ENCODE measurements around the gene DPRX. TPM values are rescaled to one million over a fixed set of nuclear protein-coding genes. Genes with fewer than 3 reads are reported as not detected.

DPRX gene
- total and polyA plus RNA-seq, 2 of the 13 experiments (the other 11 are each of a cell fraction or from before 2014, with no cell fraction given): not detected

DNA sequence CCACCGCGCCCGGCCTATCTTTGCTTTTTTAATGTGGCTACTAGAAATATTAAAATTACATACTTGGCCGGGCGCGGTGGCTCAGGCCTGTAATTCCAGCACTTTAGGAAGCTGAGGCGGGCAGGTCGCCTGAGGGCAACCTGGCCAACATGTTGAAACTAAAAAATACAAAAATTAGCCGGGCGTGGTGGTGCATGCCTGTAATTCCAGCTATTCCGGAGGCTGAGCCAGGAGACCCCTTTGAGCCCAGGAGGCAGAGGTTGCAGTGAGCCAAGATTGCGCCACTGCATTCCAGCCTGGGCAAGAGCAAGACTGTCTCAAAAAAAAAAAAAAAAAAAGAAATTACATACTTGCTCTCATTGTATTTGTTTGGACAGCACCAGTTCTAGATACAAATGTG, 34.8 kb upstream of the DPRX start (continued):
- TF ChIP-seq, protein P1, sequence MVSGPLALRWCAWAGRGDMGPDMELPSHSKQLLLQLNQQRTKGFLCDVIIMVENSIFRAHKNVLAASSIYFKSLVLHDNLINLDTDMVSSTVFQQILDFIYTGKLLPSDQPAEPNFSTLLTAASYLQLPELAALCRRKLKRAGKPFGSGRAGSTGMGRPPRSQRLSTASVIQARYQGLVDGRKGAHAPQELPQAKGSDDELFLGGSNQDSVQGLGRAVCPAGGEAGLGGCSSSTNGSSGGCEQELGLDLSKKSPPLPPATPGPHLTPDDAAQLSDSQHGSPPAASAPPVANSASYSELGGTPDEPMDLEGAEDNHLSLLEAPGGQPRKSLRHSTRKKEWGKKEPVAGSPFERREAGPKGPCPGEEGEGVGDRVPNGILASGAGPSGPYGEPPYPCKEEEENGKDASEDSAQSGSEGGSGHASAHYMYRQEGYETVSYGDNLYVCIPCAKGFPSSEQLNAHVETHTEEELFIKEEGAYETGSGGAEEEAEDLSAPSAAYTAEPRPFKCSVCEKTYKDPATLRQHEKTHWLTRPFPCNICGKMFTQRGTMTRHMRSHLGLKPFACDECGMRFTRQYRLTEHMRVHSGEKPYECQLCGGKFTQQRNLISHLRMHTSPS (CRISPR knock-in tag; IDR thresholded peaks at IDR 0.05; ENCODE audit: low read depth): no peak
- TF ChIP-seq U2AF1 (optimal IDR thresholded peaks at IDR 0.05; ENCODE audit: low read depth, low read length) (no peak), ZNF891 (CRISPR knock-in tag; IDR thresholded peaks at IDR 0.05) (no peak), CEBPB (IDR thresholded peaks at IDR 0.05; ENCODE audit: borderline replicate concordance, low read depth, low read length) (peak; percentile 76; the same call in 1 of the 2 replicates), KDM1A (CRISPR knock-in tag; IDR thresholded peaks at IDR 0.05) (0 out of 2 replicates have a peak, but pooled peaks have one; percentile 43), NFIC (IDR thresholded peaks at IDR 0.05; ENCODE audit: low read length) (no peak), JDP2 (CRISPR knock-in tag; IDR thresholded peaks at IDR 0.05; ENCODE audit: borderline replicate concordance) (no peak), TBX2 (CRISPR knock-in tag; IDR thresholded peaks at IDR 0.05; ENCODE audit: borderline replicate concordance) (no peak), SMYD3 (CRISPR knock-in tag; IDR thresholded peaks at IDR 0.05) (no peak)
- TF ChIP-seq, protein P2, sequence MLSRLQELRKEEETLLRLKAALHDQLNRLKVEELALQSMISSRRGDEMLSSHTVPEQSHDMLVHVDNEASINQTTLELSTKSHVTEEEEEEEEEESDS (CRISPR knock-in tag; IDR thresholded peaks at IDR 0.05; ENCODE audit: borderline replicate concordance): no peak
- TF ChIP-seq, protein P3, sequence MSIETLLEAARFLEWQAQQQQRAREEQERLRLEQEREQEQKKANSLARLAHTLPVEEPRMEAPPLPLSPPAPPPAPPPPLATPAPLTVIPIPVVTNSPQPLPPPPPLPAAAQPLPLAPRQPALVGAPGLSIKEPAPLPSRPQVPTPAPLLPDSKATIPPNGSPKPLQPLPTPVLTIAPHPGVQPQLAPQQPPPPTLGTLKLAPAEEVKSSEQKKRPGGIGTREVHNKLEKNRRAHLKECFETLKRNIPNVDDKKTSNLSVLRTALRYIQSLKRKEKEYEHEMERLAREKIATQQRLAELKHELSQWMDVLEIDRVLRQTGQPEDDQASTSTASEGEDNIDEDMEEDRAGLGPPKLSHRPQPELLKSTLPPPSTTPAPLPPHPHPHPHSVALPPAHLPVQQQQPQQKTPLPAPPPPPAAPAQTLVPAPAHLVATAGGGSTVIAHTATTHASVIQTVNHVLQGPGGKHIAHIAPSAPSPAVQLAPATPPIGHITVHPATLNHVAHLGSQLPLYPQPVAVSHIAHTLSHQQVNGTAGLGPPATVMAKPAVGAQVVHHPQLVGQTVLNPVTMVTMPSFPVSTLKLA (IDR thresholded peaks at IDR 0.05): no peak
- TF ChIP-seq, protein P4, sequence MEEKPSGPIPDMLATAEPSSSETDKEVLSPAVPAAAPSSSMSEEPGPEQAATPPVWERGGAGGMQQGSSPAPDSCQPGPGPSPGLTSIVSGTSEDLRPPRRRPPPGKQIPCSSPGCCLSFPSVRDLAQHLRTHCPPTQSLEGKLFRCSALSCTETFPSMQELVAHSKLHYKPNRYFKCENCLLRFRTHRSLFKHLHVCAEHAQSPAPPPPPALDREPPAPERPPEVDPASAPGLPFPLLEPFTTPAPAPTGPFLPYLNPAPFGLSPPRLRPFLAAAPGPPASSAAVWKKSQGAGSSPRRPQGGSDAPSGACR (CRISPR knock-in tag; IDR thresholded peaks at IDR 0.05): no peak
- TF ChIP-seq, protein P5, sequence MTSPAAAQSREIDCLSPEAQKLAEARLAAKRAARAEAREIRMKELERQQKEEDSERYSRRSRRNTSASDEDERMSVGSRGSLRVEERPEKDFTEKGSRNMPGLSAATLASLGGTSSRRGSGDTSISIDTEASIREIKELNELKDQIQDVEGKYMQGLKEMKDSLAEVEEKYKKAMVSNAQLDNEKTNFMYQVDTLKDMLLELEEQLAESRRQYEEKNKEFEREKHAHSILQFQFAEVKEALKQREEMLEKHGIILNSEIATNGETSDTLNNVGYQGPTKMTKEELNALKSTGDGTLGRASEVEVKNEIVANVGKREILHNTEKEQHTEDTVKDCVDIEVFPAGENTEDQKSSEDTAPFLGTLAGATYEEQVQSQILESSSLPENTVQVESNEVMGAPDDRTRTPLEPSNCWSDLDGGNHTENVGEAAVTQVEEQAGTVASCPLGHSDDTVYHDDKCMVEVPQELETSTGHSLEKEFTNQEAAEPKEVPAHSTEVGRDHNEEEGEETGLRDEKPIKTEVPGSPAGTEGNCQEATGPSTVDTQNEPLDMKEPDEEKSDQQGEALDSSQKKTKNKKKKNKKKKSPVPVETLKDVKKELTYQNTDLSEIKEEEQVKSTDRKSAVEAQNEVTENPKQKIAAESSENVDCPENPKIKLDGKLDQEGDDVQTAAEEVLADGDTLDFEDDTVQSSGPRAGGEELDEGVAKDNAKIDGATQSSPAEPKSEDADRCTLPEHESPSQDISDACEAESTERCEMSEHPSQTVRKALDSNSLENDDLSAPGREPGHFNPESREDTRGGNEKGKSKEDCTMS (CRISPR knock-in tag; conservative IDR thresholded peaks at IDR 0.05): no peak
- TF ChIP-seq, protein P6, sequence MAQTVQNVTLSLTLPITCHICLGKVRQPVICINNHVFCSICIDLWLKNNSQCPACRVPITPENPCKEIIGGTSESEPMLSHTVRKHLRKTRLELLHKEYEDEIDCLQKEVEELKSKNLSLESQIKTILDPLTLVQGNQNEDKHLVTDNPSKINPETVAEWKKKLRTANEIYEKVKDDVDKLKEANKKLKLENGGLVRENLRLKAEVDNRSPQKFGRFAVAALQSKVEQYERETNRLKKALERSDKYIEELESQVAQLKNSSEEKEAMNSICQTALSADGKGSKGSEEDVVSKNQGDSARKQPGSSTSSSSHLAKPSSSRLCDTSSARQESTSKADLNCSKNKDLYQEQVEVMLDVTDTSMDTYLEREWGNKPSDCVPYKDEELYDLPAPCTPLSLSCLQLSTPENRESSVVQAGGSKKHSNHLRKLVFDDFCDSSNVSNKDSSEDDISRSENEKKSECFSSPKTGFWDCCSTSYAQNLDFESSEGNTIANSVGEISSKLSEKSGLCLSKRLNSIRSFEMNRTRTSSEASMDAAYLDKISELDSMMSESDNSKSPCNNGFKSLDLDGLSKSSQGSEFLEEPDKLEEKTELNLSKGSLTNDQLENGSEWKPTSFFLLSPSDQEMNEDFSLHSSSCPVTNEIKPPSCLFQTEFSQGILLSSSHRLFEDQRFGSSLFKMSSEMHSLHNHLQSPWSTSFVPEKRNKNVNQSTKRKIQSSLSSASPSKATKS (CRISPR knock-in tag; IDR thresholded peaks at IDR 0.05): no peak
- TF ChIP-seq, protein P7, sequence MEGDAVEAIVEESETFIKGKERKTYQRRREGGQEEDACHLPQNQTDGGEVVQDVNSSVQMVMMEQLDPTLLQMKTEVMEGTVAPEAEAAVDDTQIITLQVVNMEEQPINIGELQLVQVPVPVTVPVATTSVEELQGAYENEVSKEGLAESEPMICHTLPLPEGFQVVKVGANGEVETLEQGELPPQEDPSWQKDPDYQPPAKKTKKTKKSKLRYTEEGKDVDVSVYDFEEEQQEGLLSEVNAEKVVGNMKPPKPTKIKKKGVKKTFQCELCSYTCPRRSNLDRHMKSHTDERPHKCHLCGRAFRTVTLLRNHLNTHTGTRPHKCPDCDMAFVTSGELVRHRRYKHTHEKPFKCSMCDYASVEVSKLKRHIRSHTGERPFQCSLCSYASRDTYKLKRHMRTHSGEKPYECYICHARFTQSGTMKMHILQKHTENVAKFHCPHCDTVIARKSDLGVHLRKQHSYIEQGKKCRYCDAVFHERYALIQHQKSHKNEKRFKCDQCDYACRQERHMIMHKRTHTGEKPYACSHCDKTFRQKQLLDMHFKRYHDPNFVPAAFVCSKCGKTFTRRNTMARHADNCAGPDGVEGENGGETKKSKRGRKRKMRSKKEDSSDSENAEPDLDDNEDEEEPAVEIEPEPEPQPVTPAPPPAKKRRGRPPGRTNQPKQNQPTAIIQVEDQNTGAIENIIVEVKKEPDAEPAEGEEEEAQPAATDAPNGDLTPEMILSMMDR (CRISPR knock-in tag; IDR thresholded peaks at IDR 0.05): no peak
- TF ChIP-seq, protein P8, sequence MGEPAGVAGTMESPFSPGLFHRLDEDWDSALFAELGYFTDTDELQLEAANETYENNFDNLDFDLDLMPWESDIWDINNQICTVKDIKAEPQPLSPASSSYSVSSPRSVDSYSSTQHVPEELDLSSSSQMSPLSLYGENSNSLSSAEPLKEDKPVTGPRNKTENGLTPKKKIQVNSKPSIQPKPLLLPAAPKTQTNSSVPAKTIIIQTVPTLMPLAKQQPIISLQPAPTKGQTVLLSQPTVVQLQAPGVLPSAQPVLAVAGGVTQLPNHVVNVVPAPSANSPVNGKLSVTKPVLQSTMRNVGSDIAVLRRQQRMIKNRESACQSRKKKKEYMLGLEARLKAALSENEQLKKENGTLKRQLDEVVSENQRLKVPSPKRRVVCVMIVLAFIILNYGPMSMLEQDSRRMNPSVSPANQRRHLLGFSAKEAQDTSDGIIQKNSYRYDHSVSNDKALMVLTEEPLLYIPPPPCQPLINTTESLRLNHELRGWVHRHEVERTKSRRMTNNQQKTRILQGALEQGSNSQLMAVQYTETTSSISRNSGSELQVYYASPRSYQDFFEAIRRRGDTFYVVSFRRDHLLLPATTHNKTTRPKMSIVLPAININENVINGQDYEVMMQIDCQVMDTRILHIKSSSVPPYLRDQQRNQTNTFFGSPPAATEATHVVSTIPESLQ (CRISPR knock-in tag; conservative IDR thresholded peaks at IDR 0.05): no peak
